Testis (tissue), 2 donors: Measurements from ENCODE around the gene PSG2.
"Not testable (repeated sequence)": the region's sequence is repeated elsewhere in the genome, so short reads cannot be mapped to it uniquely, and the experiment has no call there.

Experiments
- POLR2A ChIP-seq: fragments of 450-650 bp; IDR thresholded peaks from one replicate; pipeline ENCODE4 v1.6.1; 2017; ENCODE audit warnings: antibody characterized with exemption, mild to moderate bottlenecking, moderate library complexity
- TF ChIP-seq, protein P1 (sequence below), 3 experiments: fragments of 450-650 bp in 2 of 3; fragments of 200-600 bp in 1 of 3; sonication (generic) in 1 of 3; IDR thresholded peaks; one replicate each; pipeline ENCODE4 v1.5.1; 2016 to 2019; ENCODE audit warnings: antibody characterized with exemption in 3 of 3, mild to moderate bottlenecking in 2 of 3, moderate library complexity in 1 of 3

DNA sequence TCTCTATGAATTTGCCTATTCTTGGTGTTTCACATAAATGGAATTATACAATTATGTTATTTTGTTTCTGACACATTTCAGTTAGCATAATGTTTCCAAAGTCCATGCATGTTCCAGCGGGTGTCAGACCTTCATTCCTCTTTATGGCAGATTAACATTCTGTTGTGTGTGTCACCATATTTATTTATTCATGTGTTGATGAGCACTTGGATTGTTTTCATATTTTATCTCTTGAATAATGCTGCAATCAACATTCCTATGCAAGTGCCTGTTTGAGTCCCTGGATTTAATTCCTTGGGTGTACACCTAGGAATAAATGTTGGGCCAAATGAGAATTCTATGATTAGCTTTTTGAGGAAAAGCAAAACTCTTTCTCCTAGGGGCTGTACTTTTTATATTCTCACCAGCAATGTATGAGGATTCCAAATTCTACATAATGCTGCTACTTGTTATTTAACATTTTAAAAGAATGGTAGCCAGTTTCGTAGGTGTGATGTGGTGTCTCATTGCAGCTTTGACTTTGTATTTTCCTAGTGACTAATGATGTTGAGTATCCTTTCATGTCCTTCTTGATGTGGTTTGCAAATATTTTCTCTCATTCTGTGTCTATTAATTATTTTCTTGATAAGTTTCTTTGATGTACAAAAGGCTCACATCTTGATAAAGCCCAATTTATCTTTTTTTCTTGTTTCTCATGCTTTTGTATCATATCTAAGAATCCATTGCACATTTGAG lies 3.5 kb upstream of the PSG2 start:
- TF ChIP-seq, protein P1, sequence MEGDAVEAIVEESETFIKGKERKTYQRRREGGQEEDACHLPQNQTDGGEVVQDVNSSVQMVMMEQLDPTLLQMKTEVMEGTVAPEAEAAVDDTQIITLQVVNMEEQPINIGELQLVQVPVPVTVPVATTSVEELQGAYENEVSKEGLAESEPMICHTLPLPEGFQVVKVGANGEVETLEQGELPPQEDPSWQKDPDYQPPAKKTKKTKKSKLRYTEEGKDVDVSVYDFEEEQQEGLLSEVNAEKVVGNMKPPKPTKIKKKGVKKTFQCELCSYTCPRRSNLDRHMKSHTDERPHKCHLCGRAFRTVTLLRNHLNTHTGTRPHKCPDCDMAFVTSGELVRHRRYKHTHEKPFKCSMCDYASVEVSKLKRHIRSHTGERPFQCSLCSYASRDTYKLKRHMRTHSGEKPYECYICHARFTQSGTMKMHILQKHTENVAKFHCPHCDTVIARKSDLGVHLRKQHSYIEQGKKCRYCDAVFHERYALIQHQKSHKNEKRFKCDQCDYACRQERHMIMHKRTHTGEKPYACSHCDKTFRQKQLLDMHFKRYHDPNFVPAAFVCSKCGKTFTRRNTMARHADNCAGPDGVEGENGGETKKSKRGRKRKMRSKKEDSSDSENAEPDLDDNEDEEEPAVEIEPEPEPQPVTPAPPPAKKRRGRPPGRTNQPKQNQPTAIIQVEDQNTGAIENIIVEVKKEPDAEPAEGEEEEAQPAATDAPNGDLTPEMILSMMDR (IDR thresholded peaks at IDR 0.05), result not testable (repeated sequence)
- not testable (repeated sequence) for TF ChIP-seq POLR2A
